BJ (cell line): ENCODE measurements around the gene CCDC124. TPM values are rescaled to one million over a fixed set of nuclear protein-coding genes. Genes with fewer than 3 reads are reported as not detected.
"Not testable (repeated sequence)": the region's sequence is repeated elsewhere in the genome, so short reads cannot be mapped to it uniquely, and the experiment has no call there.

Experiments
- CTCF ChIA-PET: fragments of 350-600 bp; formaldehyde crosslinking; extraction: SDS; loops from one replicate; lab custom pipeline; 2021; ENCODE audit warnings: antibody characterized with exemption, inconsistent platforms; lab: Yijun Ruan, JAX
- POLR2A ChIA-PET: fragments of 300-600 bp; sonication (Branson Sonifier 250); formaldehyde crosslinking; extraction: SDS; loops from one replicate; lab custom pipeline; 2021; ENCODE audit warnings: antibody characterized with exemption; lab: Charles Lee
- DNase-seq: peaks from one replicate; pipeline ENCODE4 v3.0.0-alpha.2; 2011; ENCODE audit warnings: low read depth
- H3K27me3 ChIP-seq: 2 replicates; pipeline ENCODE4 v1.6.0; 2011; ENCODE audit warnings: low read length; ENCODE audit not compliant: control insufficient read depth, insufficient read depth
- H3K36me3 ChIP-seq: 2 replicates; pipeline ENCODE4 v1.5.1; 2011; ENCODE audit warnings: low read length; ENCODE audit not compliant: control insufficient read depth, insufficient read depth
- H3K4me3 ChIP-seq: 2 replicates; pipeline ENCODE4 v1.5.1; 2011; ENCODE audit warnings: low read depth, mild to moderate bottlenecking, control low read depth, low read length
- CTCF ChIP-seq: IDR thresholded peaks from 2 replicates; pipeline ENCODE4 v1.5.1; 2011; ENCODE audit warnings: low read depth, mild to moderate bottlenecking, control low read depth, inconsistent platforms, low read length, moderate library complexity; ENCODE audit not compliant: insufficient read depth
- polyA plus RNA-seq: library from polyadenylated mRNA; depleted of rRNA; stranded (reverse); fragments of >200 nt; gene quantifications from 2 replicates; pipeline ENCODE4 v1.2.3, GENCODE V29; 2011; rRNA removed
- small RNA-seq: library from RNA; depleted of rRNA; stranded (forward); fragments of <200 nt; gene quantifications from one replicate; pipeline ENCODE3, GENCODE V24; 2012; ENCODE audit warnings: low replicate concordance, low read depth; ENCODE audit not compliant: insufficient read length

The CCDC124 gene
- polyA plus RNA-seq, 1 experiment: 40.8 TPM

- CTCF ChIA-PET: interaction anchor here (1.0 to 1.7 kb wide), 3 partner anchors 10 to 53 kb away, joined by 3 to 4 read pairs (median 3); partner anchors contain the start of gene CCDC124
- POLR2A ChIA-PET: no interaction called here
- 0 out of 2 replicates have a peak, but pooled peaks cover 1% of the 10 kb centered on the region for H3K27me3 ChIP-seq
- H3K36me3 ChIP-seq: no peaks in the 10 kb centered on the region
- no peak overlapping the region for H3K4me3 ChIP-seq
- no peak for TF ChIP-seq CTCF
- no peak for DNase-seq
These were observed 52.4 kb downstream of the CCDC124 start for GRCh38 chr19:17985037-17985818.

- CTCF ChIA-PET, H3K27me3 ChIP-seq, POLR2A ChIA-PET, H3K4me3 ChIP-seq, H3K36me3 ChIP-seq, DNase-seq: not testable (repeated sequence)
These were observed 53.8 kb downstream of the CCDC124 start for GRCh38 chr19:17986569-17986968.

- H3K36me3 ChIP-seq: no peaks in the 10 kb centered on the region
- POLR2A ChIA-PET: no interaction called here
- no peak overlapping the region for H3K4me3 ChIP-seq
- no peak for TF ChIP-seq CTCF
- no peak for DNase-seq
- no peaks in the 10 kb centered on the region for H3K27me3 ChIP-seq
- CTCF ChIA-PET: interaction anchor here (1.0 to 1.4 kb wide), 2 partner anchors 50 to 56 kb away, joined by 4 to 8 read pairs; partner anchors contain the start of gene CCDC124
These were observed 55.3 kb downstream of the CCDC124 start for GRCh38 chr19:17988161-17988560.

- POLR2A ChIA-PET: no interaction called here
- Histone ChIP-seq H3K36me3 (no peaks in the 10 kb centered on the region), H3K4me3 (no peak overlapping the region), H3K27me3 (no peaks in the 10 kb centered on the region)
- CTCF ChIA-PET: interaction anchor here (0.9 to 1.4 kb wide), 2 partner anchors 57 to 119 kb away, joined by 4 to 5 read pairs; partner anchors contain the start of gene CCDC124
- DNase-seq: no peak
- no peak for TF ChIP-seq CTCF
These were observed 56.7 kb downstream of the CCDC124 start for GRCh38 chr19:17989425-17990094.

GRCh38 chr19:17993076-17993813 lies 60.4 kb downstream of the CCDC124 start:
- no peak for DNase-seq
- Histone ChIP-seq H3K27me3 (no peaks in the 10 kb centered on the region), H3K36me3 (no peaks in the 10 kb centered on the region), H3K4me3 (no peak overlapping the region)
- ChIA-PET POLR2A (no interaction called here), CTCF (interaction anchor here (1.1 to 9.2 kb wide), 4 partner anchors 47 to 138 kb away, joined by 3 to 169 read pairs (median 48); partner anchors contain the start of gene CCDC124)
- TF ChIP-seq CTCF: no peak

Small RNAs within 50 kb of the gene (small RNA-seq; reads per million reads assigned to genes)
- gene RNA5SP468: not detected

Other genes starting within 250 kb of the CCDC124 start
- 1.0 and 2.2 TPM in 2 replicates for gene UNC13A, start 244.7 kb upstream of the CCDC124 start, polyA plus RNA-seq
- gene MAP1S, start 213.5 kb upstream of the CCDC124 start, polyA plus RNA-seq: 6.1 and 20.4 TPM in 2 replicates
- 0.47 and 0.48 TPM in 2 replicates for gene FCHO1, start 181.5 kb upstream of the CCDC124 start, polyA plus RNA-seq
- not detected in 2 replicates for gene B3GNT3, start 137.9 kb upstream of the CCDC124 start, polyA plus RNA-seq
- gene INSL3, start 111.5 kb upstream of the CCDC124 start, polyA plus RNA-seq: 0.18 TPM in 1 of 2 replicates, not detected in the other
- gene JAK3, start 85.0 kb upstream of the CCDC124 start, polyA plus RNA-seq: 3.3 and 6.1 TPM in 2 replicates
- 1,501 and 2,264 TPM in 2 replicates for gene RPL18A, start 73.1 kb upstream of the CCDC124 start, polyA plus RNA-seq
- gene SLC5A5, start 61.1 kb upstream of the CCDC124 start, polyA plus RNA-seq: not detected in 2 replicates
- gene KCNN1, start 34.1 kb downstream of the CCDC124 start, polyA plus RNA-seq: 0.06 and 0.10 TPM in 2 replicates
- gene ARRDC2, start 75.2 kb downstream of the CCDC124 start, polyA plus RNA-seq: 4.5 and 6.0 TPM in 2 replicates
- 0.10 and 0.13 TPM in 2 replicates for gene IL12RB1, start 153.9 kb downstream of the CCDC124 start, polyA plus RNA-seq
- 1.9 and 2.8 TPM in 2 replicates for gene MAST3, start 164.8 kb downstream of the CCDC124 start, polyA plus RNA-seq
- 9.4 and 17.4 TPM in 2 replicates for gene PIK3R2, start 220.1 kb downstream of the CCDC124 start, polyA plus RNA-seq
- 11.1 and 14.5 TPM in 2 replicates for gene IFI30, start 240.8 kb downstream of the CCDC124 start, polyA plus RNA-seq